RWPE2 (cell line): ENCODE results near the gene MAP4K5.

ENCODE experiments used
- ATAC-seq: fragments of 200-7000 bp; cut with Tn5 transposase; 3 replicates; pipeline ENCODE4 v1.9.1; 2021; ENCODE audit warnings: low read depth
- DNase-seq: peaks from one replicate; pipeline ENCODE4 v3.0.0-alpha.2; 2020; ENCODE audit warnings: low spot score
- H3K27ac ChIP-seq: fragments of 450-650 bp; 2 replicates; pipeline ENCODE4 v1.5.1; 2017; ENCODE audit warnings: mild to moderate bottlenecking; ENCODE audit not compliant: poor library complexity, severe bottlenecking
- H3K27me3 ChIP-seq: fragments of 250-450 bp; sonication (Bioruptor Pico); 2 replicates; pipeline ENCODE4 v1.5.1; 2021; ENCODE audit warnings: mild to moderate bottlenecking, moderate library complexity; ENCODE audit not compliant: insufficient read depth, poor library complexity, severe bottlenecking
- H3K36me3 ChIP-seq: fragments of 250-450 bp; sonication (Bioruptor Pico); 2 replicates; pipeline ENCODE4 v1.5.1; 2020; ENCODE audit warnings: low read depth, mild to moderate bottlenecking, moderate library complexity
- H3K4me1 ChIP-seq: fragments of 250-450 bp; sonication (Bioruptor Pico); 2 replicates; pipeline ENCODE4 v1.5.1; 2021; ENCODE audit warnings: mild to moderate bottlenecking, moderate library complexity; ENCODE audit not compliant: insufficient read depth, poor library complexity, severe bottlenecking
- H3K4me3 ChIP-seq: fragments of 250-450 bp; sonication (Bioruptor Pico); 2 replicates; pipeline ENCODE4 v1.5.1; 2021; ENCODE audit warnings: mild to moderate bottlenecking, moderate library complexity; ENCODE audit not compliant: severe bottlenecking
- H3K9me3 ChIP-seq: fragments of 250-450 bp; sonication (Bioruptor Pico); 2 replicates; pipeline ENCODE4 v1.5.1; 2021; ENCODE audit warnings: mild to moderate bottlenecking, moderate library complexity; ENCODE audit not compliant: severe bottlenecking
- CTCF ChIP-seq: fragments of 450-650 bp; IDR thresholded peaks from one replicate; pipeline ENCODE4 v1.5.1; 2017; ENCODE audit warnings: mild to moderate bottlenecking, moderate library complexity; ENCODE audit not compliant: poor library complexity, severe bottlenecking

The MAP4K5 gene

GRCh38 chr14:50452979-50453705 lies 79.2 kb downstream of the MAP4K5 start:
- H3K9me3 ChIP-seq: no peaks in the 10 kb centered on the region
- no peak for TF ChIP-seq CTCF
- DNase-seq (no peak), ATAC-seq (peak; percentile 95)
- peaks cover 23% of the 10 kb centered on the region for H3K4me1 ChIP-seq
- no peak overlapping the region for H3K4me3 ChIP-seq
- peak overlapping the region; percentile 64 for H3K27ac ChIP-seq
- peaks cover 84% of the 10 kb centered on the region for H3K36me3 ChIP-seq
- no peaks in the 10 kb centered on the region for H3K27me3 ChIP-seq

GRCh38 chr14:50452296-50452695 lies 80.1 kb downstream of the MAP4K5 start:
- no peak overlapping the region for H3K4me3 ChIP-seq
- ATAC-seq: no peak
- TF ChIP-seq CTCF: no peak
- peaks cover 32% of the 10 kb centered on the region for H3K4me1 ChIP-seq
- peaks cover 87% of the 10 kb centered on the region for H3K36me3 ChIP-seq
- DNase-seq: no peak
- no peaks in the 10 kb centered on the region for H3K9me3 ChIP-seq
- H3K27ac ChIP-seq: peak overlapping the region; percentile 64
- no peaks in the 10 kb centered on the region for H3K27me3 ChIP-seq

- no peak overlapping the region for H3K27ac ChIP-seq
These were observed 80.5 kb downstream of the MAP4K5 start for GRCh38 chr14:50451854-50452253.

DNA sequence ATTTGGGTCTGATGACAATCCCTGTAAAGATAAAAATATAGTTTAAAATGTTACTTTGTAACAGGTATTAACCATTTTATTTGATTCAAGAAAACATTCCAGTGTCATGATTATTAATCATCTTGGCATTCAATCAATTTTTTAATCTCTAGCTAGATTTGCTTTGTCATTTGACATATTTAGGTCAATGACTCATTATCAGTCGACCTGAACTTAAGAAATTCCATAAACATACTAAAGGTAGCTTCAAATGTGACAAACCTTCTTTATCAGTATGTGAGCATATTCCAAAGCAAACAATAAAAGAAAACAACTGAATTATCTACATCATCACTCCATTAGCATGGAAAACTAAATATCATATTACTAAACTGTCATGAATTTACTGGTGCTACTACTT lies 84.9 kb downstream of the MAP4K5 start:
- TF ChIP-seq CTCF: no peak
- peaks cover 19% of the 10 kb centered on the region for H3K4me1 ChIP-seq
- DNase-seq (no peak), ATAC-seq (peak; percentile 70)
- no peaks in the 10 kb centered on the region for H3K9me3 ChIP-seq
- H3K27me3 ChIP-seq: no peaks in the 10 kb centered on the region
- H3K36me3 ChIP-seq: peaks cover 95% of the 10 kb centered on the region
- H3K27ac ChIP-seq: peak overlapping the region; percentile 16
- no peak overlapping the region for H3K4me3 ChIP-seq

More at GRCh38 chr14:50451854-50452253, 80.5 kb downstream of the MAP4K5 start:
- DNase-seq (no peak), ATAC-seq (no peak)
- no peaks in the 10 kb centered on the region for H3K27me3 ChIP-seq
- peaks cover 34% of the 10 kb centered on the region for H3K4me1 ChIP-seq
- H3K9me3 ChIP-seq: no peaks in the 10 kb centered on the region
- peaks cover 89% of the 10 kb centered on the region for H3K36me3 ChIP-seq
- no peak for TF ChIP-seq CTCF
- H3K4me3 ChIP-seq: no peak overlapping the region

- Histone ChIP-seq H3K27me3 (no peaks in the 10 kb centered on the region), H3K4me1 (no peaks in the 10 kb centered on the region), H3K4me3 (no peak overlapping the region), H3K9me3 (peaks cover 2% of the 10 kb centered on the region), H3K36me3 (peaks cover 82% of the 10 kb centered on the region), H3K27ac (no peak overlapping the region)
- no peak for TF ChIP-seq CTCF
- ATAC-seq: no peak
- no peak for DNase-seq
These were observed 97.8 kb downstream of the MAP4K5 start for GRCh38 chr14:50434528-50434927.
